HEK293 (cell line): ENCODE measurements around the gene PDLIM1.

Source experiments
- BCL11A ChIP-seq: fragments of 450-650 bp; formaldehyde crosslinking; IDR thresholded peaks from 2 replicates; pipeline ENCODE4 v1.5.1; 2016; ENCODE audit warnings: low read depth, missing biosample characterization, missing genetic modification characterization
- HOXD13 ChIP-seq: sonication (generic); formaldehyde crosslinking; IDR thresholded peaks from 2 replicates; pipeline ENCODE4 v1.8.0; 2022; ENCODE audit warnings: missing genetic modification reagents, borderline replicate concordance
- KLF16 ChIP-seq: fragments of 450-650 bp; formaldehyde crosslinking; IDR thresholded peaks from 2 replicates; pipeline ENCODE4 v1.5.1; 2017; ENCODE audit warnings: missing biosample characterization, missing genetic modification characterization
- SETDB1 ChIP-seq: IDR thresholded peaks from one replicate; pipeline ENCODE4 v1.6.1; 2017; ENCODE audit warnings: mild to moderate bottlenecking, low read length, moderate library complexity, mixed read lengths; ENCODE audit not compliant: insufficient read length
- SP7 ChIP-seq: fragments of 450-650 bp; formaldehyde crosslinking; IDR thresholded peaks from 2 replicates; pipeline ENCODE4 v1.5.1; 2016; ENCODE audit warnings: missing biosample characterization, missing genetic modification characterization
- YY1 ChIP-seq: fragments of 450-650 bp; formaldehyde crosslinking; IDR thresholded peaks from 2 replicates; pipeline ENCODE4 v1.5.1; 2018; ENCODE audit warnings: missing biosample characterization, missing genetic modification characterization
- ZNF274 ChIP-seq, 2 experiments: fragments of 200-500 bp in 1 of 2; fragments of 450-650 bp in 1 of 2; sonication (Bioruptor generic) in 1 of 2; formaldehyde crosslinking in 1 of 2; IDR thresholded peaks; 2 replicates each; pipeline versions ENCODE4 v1.5.1 to v1.6.1; 2014 to 2016; ENCODE audit warnings: borderline replicate concordance in 1 of 2, inconsistent platforms in 1 of 2, low read length in 1 of 2, missing biosample characterization in 1 of 2, missing genetic modification characterization in 1 of 2
- ZNF324 ChIP-seq: fragments of 450-650 bp; formaldehyde crosslinking; IDR thresholded peaks from 2 replicates; pipeline ENCODE4 v1.5.1; 2016; ENCODE audit warnings: missing biosample characterization, missing genetic modification characterization
- ZNF426 ChIP-seq: fragments of 450-650 bp; formaldehyde crosslinking; IDR thresholded peaks from 2 replicates; pipeline ENCODE4 v1.5.1; 2017; ENCODE audit warnings: missing biosample characterization, missing genetic modification characterization, mild to moderate bottlenecking, inconsistent platforms, moderate library complexity
- ZNF529 ChIP-seq: fragments of 450-650 bp; formaldehyde crosslinking; IDR thresholded peaks from 2 replicates; pipeline ENCODE4 v1.5.1; 2017; ENCODE audit warnings: missing genetic modification characterization, missing biosample characterization; ENCODE audit not compliant: insufficient replicate concordance
- ZNF654 ChIP-seq: fragments of 450-650 bp; formaldehyde crosslinking; IDR thresholded peaks from 2 replicates; pipeline ENCODE4 v1.5.1; 2016; ENCODE audit warnings: low read depth, missing biosample characterization, missing genetic modification characterization
- ZSCAN30 ChIP-seq: fragments of 450-650 bp; IDR thresholded peaks from 2 replicates; pipeline ENCODE4 v1.5.1; 2018; ENCODE audit warnings: missing biosample characterization, mild to moderate bottlenecking, missing genetic modification characterization, moderate library complexity
- TF ChIP-seq, protein P1 (sequence below): fragments of 450-650 bp; formaldehyde crosslinking; IDR thresholded peaks from 2 replicates; pipeline ENCODE4 v1.5.1; 2016; ENCODE audit warnings: missing biosample characterization, missing genetic modification characterization

- no peak for TF ChIP-seq YY1 (tag by site-specific recombination)
- 0 out of 2 replicates have a peak, but pooled peaks have one; percentile 22 for TF ChIP-seq SP7 (tag by site-specific recombination)
- TF ChIP-seq, protein P1, sequence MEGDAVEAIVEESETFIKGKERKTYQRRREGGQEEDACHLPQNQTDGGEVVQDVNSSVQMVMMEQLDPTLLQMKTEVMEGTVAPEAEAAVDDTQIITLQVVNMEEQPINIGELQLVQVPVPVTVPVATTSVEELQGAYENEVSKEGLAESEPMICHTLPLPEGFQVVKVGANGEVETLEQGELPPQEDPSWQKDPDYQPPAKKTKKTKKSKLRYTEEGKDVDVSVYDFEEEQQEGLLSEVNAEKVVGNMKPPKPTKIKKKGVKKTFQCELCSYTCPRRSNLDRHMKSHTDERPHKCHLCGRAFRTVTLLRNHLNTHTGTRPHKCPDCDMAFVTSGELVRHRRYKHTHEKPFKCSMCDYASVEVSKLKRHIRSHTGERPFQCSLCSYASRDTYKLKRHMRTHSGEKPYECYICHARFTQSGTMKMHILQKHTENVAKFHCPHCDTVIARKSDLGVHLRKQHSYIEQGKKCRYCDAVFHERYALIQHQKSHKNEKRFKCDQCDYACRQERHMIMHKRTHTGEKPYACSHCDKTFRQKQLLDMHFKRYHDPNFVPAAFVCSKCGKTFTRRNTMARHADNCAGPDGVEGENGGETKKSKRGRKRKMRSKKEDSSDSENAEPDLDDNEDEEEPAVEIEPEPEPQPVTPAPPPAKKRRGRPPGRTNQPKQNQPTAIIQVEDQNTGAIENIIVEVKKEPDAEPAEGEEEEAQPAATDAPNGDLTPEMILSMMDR (tag by site-specific recombination) = no peak
- no peak for TF ChIP-seq ZNF324 (tag by site-specific recombination)
- TF ChIP-seq BCL11A = no peak
- no peak for TF ChIP-seq ZNF274 (IDR thresholded peaks at IDR 0.05; ENCODE audit: low read length)
- TF ChIP-seq ZNF274 (tag by site-specific recombination; IDR thresholded peaks at IDR 0.05; ENCODE audit: borderline replicate concordance) = no peak
- TF ChIP-seq KLF16 (tag by site-specific recombination) = no peak
- TF ChIP-seq HOXD13 (CRISPR knock-in tag) = no peak
- no peak for TF ChIP-seq ZNF426 (tag by site-specific recombination)
- no peak for TF ChIP-seq ZNF529 (tag by site-specific recombination)
- no peak for TF ChIP-seq ZNF654 (tag by site-specific recombination)
- no peak for TF ChIP-seq SETDB1
- TF ChIP-seq ZSCAN30 = no peak
These were observed 15.0 kb upstream of the PDLIM1 start for GRCh38 chr10:95305606-95306317.
